Measurements from ENCODE around the gene MYO9B. TPM values are rescaled to one million over a fixed set of nuclear protein-coding genes. Genes with fewer than 3 reads are reported as not detected.

The MYO9B gene
- polyA plus RNA-seq, 3 donors, result 5.9 to 366 (median 7.5) TPM

GRCh38 chr19:17240826-17241399, 165.3 kb downstream of the MYO9B start:
- no peak overlapping the region for H2AFZ ChIP-seq (ENCODE audit: insufficient read depth, low read depth, low read length, poor library complexity, severe bottlenecking)
- peaks cover 19% of the 10 kb centered on the region for H3K4me1 Mint-ChIP-seq
- no peak overlapping the region for H3K27ac ChIP-seq (ENCODE audit: low read depth in 1 of 2, low read length in 2 of 2)
- H3K4me3 Mint-ChIP-seq, result peak overlapping the region in 1 of 2 donors; percentile 28
- TF ChIP-seq, protein P1, sequence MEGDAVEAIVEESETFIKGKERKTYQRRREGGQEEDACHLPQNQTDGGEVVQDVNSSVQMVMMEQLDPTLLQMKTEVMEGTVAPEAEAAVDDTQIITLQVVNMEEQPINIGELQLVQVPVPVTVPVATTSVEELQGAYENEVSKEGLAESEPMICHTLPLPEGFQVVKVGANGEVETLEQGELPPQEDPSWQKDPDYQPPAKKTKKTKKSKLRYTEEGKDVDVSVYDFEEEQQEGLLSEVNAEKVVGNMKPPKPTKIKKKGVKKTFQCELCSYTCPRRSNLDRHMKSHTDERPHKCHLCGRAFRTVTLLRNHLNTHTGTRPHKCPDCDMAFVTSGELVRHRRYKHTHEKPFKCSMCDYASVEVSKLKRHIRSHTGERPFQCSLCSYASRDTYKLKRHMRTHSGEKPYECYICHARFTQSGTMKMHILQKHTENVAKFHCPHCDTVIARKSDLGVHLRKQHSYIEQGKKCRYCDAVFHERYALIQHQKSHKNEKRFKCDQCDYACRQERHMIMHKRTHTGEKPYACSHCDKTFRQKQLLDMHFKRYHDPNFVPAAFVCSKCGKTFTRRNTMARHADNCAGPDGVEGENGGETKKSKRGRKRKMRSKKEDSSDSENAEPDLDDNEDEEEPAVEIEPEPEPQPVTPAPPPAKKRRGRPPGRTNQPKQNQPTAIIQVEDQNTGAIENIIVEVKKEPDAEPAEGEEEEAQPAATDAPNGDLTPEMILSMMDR (IDR thresholded peaks at IDR 0.05), result no peak
- peaks cover 8 to 14% of the 10 kb centered on the region in 2 donors for H3K36me3 Mint-ChIP-seq
- DNase-seq, result no peak
- intact Hi-C loops (cut with micrococcal nuclease), result no loop called here
- peaks cover 0 to 7% of the 10 kb centered on the region in 2 donors for H3K27me3 ChIP-seq (ENCODE audit: control insufficient read depth in 2 of 2, insufficient read depth in 2 of 2, low read length in 2 of 2)
- WGBS (ENCODE audit: insufficient coverage), result 97% methylated on average over 3 of the region's 6 CpGs
- H3K4me3 ChIP-seq (replicated peaks in 1 of 3; ENCODE audit: low read depth in 2 of 3, low read length in 3 of 3), result no peak overlapping the region
- peaks cover 14 to 26% of the 10 kb centered on the region in 2 donors for H3K4me1 ChIP-seq (ENCODE audit: control insufficient read depth in 1 of 2, insufficient read depth in 2 of 2, low read length in 2 of 2)
- H3K9ac ChIP-seq (ENCODE audit: insufficient read depth, low read length, poor library complexity, severe bottlenecking), result no peak overlapping the region
- peaks cover 6% of the 10 kb centered on the region for H3K79me2 ChIP-seq (ENCODE audit: insufficient read depth, low read length)
- H3K27ac Mint-ChIP-seq, result no peak overlapping the region
- H3K4me2 ChIP-seq (replicated peaks; ENCODE audit: extremely low read depth, low read length, poor library complexity, severe bottlenecking), result no peak overlapping the region
- peaks cover 0 to 6% (median 3%) of the 10 kb centered on the region in 7 donors for H3K9me3 Mint-ChIP-seq
- no peaks in the 10 kb centered on the region for H3K9me3 ChIP-seq (replicated peaks in 1 of 2; ENCODE audit: control insufficient read depth in 1 of 2, insufficient read depth in 1 of 2, low read length in 2 of 2)
- peaks cover 7 to 14% (median 13%) of the 10 kb centered on the region in 3 donors for H3K27me3 Mint-ChIP-seq (ENCODE audit: low read depth in 3 of 3)
- H3K36me3 ChIP-seq (replicated peaks in 1 of 2; ENCODE audit: control insufficient read depth in 1 of 2, insufficient read depth in 2 of 2, low read length in 2 of 2), result peaks cover 0 to 6% of the 10 kb centered on the region in 2 donors
- peaks cover 31% of the 10 kb centered on the region for H4K20me1 ChIP-seq (ENCODE audit: insufficient read depth, low read length)

GRCh38 chr19:17242431-17243208, 167.0 kb downstream of the MYO9B start:
- peak overlapping the region in 1 of 7 donors; percentile 25 for H3K27ac Mint-ChIP-seq
- no peak overlapping the region for H3K4me3 ChIP-seq (replicated peaks in 1 of 3; ENCODE audit: low read depth in 2 of 3, low read length in 3 of 3)
- TF ChIP-seq, protein P1 (IDR thresholded peaks at IDR 0.05), result no peak
- peaks cover 0 to 7% of the 10 kb centered on the region in 2 donors for H3K27me3 ChIP-seq (ENCODE audit: control insufficient read depth in 2 of 2, insufficient read depth in 2 of 2, low read length in 2 of 2)
- H4K20me1 ChIP-seq (ENCODE audit: insufficient read depth, low read length), result peaks cover 31% of the 10 kb centered on the region
- no peak for DNase-seq
- no peak overlapping the region for H3K9ac ChIP-seq (ENCODE audit: insufficient read depth, low read length, poor library complexity, severe bottlenecking)
- no peak overlapping the region for H3K27ac ChIP-seq (ENCODE audit: low read depth in 1 of 2, low read length in 2 of 2)
- intact Hi-C loops (cut with micrococcal nuclease), result no loop called here
- H3K9me3 ChIP-seq (replicated peaks in 1 of 2; ENCODE audit: control insufficient read depth in 1 of 2, insufficient read depth in 1 of 2, low read length in 2 of 2), result no peaks in the 10 kb centered on the region
- H3K36me3 Mint-ChIP-seq, result peaks cover 7 to 10% of the 10 kb centered on the region in 2 donors
- H3K4me2 ChIP-seq (replicated peaks; ENCODE audit: extremely low read depth, low read length, poor library complexity, severe bottlenecking), result no peak overlapping the region
- H2AFZ ChIP-seq (ENCODE audit: insufficient read depth, low read depth, low read length, poor library complexity, severe bottlenecking), result no peak overlapping the region
- peak overlapping the region in 1 of 2 donors; percentile 62 for H3K4me3 Mint-ChIP-seq
- peaks cover 6% of the 10 kb centered on the region for H3K79me2 ChIP-seq (ENCODE audit: insufficient read depth, low read length)
- peaks cover 20 to 32% of the 10 kb centered on the region in 2 donors for H3K4me1 ChIP-seq (ENCODE audit: control insufficient read depth in 1 of 2, insufficient read depth in 2 of 2, low read length in 2 of 2)
- peaks cover 7 to 19% (median 15%) of the 10 kb centered on the region in 3 donors for H3K27me3 Mint-ChIP-seq (ENCODE audit: low read depth in 3 of 3)
- H3K9me3 Mint-ChIP-seq, result peaks cover 0 to 6% (median 3%) of the 10 kb centered on the region in 7 donors
- peaks cover 0 to 6% of the 10 kb centered on the region in 2 donors for H3K36me3 ChIP-seq (replicated peaks in 1 of 2; ENCODE audit: control insufficient read depth in 1 of 2, insufficient read depth in 2 of 2, low read length in 2 of 2)
- H3K4me1 Mint-ChIP-seq, result peaks cover 26% of the 10 kb centered on the region
- no CpG with 5 or more reads among the region's 8 CpGs for WGBS (ENCODE audit: insufficient coverage)

Measured in CD14-positive monocyte (primary cell).